ENCODE data around the gene PAF1.

PAF1 gene

DNA sequence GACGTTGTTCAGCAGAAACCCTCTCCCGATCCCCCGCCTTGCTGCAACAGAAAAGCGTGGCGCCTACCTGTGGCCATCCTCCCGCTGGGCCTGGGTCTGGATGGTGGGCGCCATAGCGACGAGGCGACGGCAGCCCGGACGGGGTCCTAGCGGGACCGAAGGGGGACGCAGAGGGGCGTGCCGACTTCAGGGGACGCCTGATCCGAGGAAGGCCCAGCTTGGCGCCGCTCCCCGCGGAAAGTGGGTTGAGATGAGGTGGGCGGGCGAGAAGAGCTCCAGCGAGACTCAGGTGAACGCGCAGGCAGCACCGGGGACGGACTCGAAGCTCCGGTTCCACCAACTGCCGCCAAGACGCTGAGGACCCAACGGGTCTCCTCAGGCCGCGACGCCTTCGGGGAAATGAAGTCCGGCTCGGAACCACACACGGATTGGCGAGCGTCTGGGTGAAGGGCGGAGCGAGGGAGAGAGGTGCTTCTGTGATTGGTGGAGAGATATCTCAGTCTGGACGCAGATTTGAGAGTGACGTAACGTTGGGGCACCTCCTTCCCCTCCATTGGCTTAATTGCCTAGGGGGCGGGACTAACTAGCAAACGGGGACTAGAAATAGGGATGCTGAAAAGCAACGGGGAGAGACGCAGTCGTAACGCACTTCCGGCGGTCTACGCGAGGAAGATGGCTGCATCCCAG lies at the start of gene PAF1, which contains the start of gene MED29:
Gene PAF1 (minus strand): TSS at position 356 of the 687 bp plus-strand sequence. CDS start 242 bp downstream, at position 114.
Gene MED29 (plus strand): TSS at position 628 of the 687 bp plus-strand sequence. CDS start 45 bp downstream, at position 673.
- peak within 1 kb of the TSS; percentile 89 to 99 for H3K27ac ChIP-seq
- peak; percentile 99 for DNase-seq (ENCODE audit: low spot score)
- H3K4me3 ChIP-seq, result peak within 1 kb of the TSS; percentile 98
- TF ChIP-seq, protein P1, sequence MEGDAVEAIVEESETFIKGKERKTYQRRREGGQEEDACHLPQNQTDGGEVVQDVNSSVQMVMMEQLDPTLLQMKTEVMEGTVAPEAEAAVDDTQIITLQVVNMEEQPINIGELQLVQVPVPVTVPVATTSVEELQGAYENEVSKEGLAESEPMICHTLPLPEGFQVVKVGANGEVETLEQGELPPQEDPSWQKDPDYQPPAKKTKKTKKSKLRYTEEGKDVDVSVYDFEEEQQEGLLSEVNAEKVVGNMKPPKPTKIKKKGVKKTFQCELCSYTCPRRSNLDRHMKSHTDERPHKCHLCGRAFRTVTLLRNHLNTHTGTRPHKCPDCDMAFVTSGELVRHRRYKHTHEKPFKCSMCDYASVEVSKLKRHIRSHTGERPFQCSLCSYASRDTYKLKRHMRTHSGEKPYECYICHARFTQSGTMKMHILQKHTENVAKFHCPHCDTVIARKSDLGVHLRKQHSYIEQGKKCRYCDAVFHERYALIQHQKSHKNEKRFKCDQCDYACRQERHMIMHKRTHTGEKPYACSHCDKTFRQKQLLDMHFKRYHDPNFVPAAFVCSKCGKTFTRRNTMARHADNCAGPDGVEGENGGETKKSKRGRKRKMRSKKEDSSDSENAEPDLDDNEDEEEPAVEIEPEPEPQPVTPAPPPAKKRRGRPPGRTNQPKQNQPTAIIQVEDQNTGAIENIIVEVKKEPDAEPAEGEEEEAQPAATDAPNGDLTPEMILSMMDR (IDR thresholded peaks at IDR 0.05), result no peak

DNA sequence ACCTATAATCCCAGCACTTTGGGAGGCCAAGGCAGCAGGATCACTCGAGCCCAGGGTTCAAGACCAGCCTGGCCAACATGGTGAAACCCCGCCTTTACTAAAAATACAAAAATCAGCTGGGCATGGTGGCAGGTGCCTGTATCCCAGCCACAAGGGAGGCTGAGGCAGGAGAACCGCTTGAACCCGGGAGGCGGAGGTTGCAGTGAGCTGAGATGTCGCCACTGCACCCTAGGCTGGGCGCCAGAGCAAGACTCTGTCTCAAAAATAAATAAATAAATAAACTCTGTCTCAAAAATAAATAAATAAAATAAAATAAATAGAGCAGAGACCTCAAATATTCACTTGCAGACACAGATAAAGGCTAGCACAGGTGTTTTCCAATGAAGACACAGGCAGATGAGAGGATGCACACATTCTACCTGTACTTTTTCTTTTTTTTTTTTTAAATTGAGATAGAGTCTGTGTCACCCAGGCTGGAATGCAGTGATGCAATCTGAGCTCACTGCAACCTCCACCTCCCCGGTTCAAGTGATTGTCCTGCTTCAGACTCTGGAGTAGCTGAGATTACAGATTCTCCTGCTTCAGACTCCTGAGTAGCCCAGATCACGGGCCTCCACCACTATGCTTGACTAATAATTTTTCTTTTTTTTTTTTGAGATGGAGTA lies 47.5 kb upstream of the PAF1 start:
- no peak overlapping the region for H3K4me3 ChIP-seq
- H3K27ac ChIP-seq, result no peak overlapping the region
- DNase-seq (ENCODE audit: low spot score), result no peak
- TF ChIP-seq, protein P1 (IDR thresholded peaks at IDR 0.05), result no peak

DNA sequence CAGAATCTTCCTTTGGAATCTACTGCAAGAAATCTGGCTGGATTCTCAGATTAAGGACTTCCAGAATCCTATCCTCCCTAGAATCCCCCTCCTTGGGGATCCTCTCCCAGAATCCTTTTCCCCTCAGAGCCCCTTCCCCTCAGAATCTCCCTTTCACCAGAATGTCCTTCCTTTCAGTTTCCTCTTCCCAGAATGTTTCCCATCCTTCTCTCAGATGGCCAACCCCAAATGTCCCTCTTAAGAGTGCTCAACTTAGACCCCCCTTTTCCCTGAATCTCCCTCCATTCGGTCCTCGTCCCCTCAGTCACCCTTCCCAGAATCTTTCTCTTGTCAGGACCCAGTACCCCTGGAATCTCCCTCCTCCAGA lies 45.4 kb upstream of the PAF1 start:
- TF ChIP-seq, protein P1 (IDR thresholded peaks at IDR 0.05), result no peak
- DNase-seq (ENCODE audit: low spot score), result no peak
- peak overlapping the region; percentile 70 to 87 for H3K27ac ChIP-seq
- H3K4me3 ChIP-seq, result peak overlapping the region; percentile 97

DNA sequence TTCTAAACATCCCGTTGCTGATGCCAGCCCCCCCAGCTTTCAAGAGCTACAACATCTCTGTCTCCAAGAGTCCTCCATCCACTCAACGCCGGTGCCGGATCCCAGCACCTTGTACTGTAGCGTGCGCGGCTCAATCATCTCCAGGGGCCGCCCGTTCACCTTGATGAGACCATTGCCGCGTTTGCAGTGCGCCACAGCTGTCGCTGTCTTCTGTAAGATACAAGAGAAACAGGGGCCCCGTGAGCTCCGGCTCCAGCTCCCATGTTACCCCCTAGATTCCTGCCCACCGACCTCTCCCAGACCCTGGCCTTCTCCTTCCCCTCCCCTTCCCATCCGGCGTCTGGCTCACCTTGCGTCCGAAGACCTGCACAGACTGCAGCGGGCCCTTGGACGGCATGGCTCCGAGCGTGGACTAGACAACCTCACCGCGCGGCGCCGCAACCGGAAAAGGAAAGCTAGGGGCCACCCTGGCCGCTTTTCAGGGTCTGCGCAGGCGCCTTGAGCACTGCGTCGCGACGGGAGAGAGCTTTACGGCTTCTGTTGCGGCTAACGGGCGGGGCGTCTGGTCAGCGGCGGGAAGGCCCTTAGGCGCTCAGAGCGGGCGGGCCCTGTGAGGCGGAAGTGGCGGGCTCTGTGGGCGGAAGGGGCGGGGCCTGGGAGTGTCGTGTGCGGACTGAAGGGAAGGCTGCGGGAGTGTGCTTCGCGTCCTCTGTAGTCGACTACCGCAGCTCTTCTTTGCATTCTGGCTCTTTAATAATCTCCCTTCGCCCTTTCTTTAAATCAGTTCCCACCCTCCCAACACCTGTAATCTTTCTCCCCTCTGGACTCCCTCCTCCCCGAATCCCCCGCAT lies 44.8 kb upstream of the PAF1 start, which contains the start of gene RPS16:
Gene RPS16 (minus strand): TSS at position 451 of the 851 bp plus-strand sequence. CDS start 54 bp downstream, at position 397.
- Histone ChIP-seq H3K4me3 (peak within 1 kb of the TSS; percentile 97), H3K27ac (peak within 1 kb of the TSS; percentile 80 to 87)
- DNase-seq (ENCODE audit: low spot score), result peak; percentile 99
- TF ChIP-seq, protein P1 (IDR thresholded peaks at IDR 0.05), result no peak

DNA sequence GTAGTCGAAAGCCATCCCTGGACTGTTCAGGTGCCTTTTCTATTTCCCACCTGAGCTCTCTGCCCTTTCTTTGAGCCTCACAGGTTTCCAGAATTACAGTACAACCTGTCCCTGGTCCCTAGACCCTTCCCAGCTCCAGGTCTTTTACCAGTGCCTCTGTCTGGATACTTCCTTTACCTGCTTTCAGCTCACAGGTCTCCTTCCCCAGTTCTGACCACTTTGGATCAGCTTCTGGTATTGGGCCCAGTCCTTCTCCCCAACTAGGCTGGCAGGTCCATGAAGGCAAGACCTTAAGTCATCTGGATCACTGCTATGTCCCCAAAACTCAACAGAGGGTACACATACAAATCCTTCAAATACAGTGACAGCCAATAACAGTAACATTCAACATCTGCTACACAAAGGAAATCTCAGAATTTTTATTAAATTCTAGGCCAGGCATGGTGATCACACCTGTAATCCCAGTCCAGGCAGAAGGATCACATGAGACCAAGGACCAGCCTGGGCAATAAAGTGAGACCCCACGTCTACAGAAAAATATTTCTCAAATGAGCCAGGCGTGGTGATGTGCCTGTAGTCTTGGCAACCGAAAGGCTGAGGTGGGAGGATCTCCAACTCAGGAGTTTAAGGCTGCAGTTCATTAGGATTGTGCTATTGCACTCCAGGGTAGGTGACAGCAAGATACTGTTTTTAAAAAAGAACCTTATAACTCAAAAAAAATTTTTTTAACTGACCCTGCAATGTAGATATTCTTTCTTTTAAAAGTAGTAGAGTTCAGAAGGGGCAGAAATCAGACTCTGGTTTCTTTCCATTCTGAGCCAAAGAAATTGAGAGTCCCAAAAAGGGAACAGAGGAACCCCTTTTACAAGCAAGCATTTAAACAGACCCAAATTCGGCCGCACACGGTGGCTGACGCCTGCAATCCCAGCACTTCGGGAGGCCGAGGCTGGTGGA lies 43.5 kb upstream of the PAF1 start:
- H3K4me3 ChIP-seq, result peak overlapping the region; percentile 97
- H3K27ac ChIP-seq, result peak overlapping the region; percentile 80 to 87
- TF ChIP-seq, protein P1 (IDR thresholded peaks at IDR 0.05), result no peak
- no peak for DNase-seq (ENCODE audit: low spot score)
